AG20443 (cell line): ENCODE measurements around the gene MINK1.
"Not testable (repeated sequence)": the region's sequence is repeated elsewhere in the genome, so short reads cannot be mapped to it uniquely, and the experiment has no call there.

ENCODE experiments used
- DNase-seq: peaks from one replicate; pipeline ENCODE4 v3.0.0; 2012; ENCODE audit warnings: low spot score, mixed read lengths

The MINK1 gene

GRCh38 chr17:4811471-4811870 lies 21.7 kb upstream of the MINK1 start:
- DNase-seq: no peak

- DNase-seq: no peak
Measured at GRCh38 chr17:4812690-4813089, 20.4 kb upstream of the MINK1 start.

GRCh38 chr17:4815043-4815675 lies 18.0 kb upstream of the MINK1 start:
- DNase-seq: peak; percentile 30

GRCh38 chr17:4816826-4817225 lies 16.3 kb upstream of the MINK1 start:
- DNase-seq: no peak

- no peak for DNase-seq
Measured at GRCh38 chr17:4818276-4818675, 14.9 kb upstream of the MINK1 start.

GRCh38 chr17:4822835-4823234 lies 10.3 kb upstream of the MINK1 start:
- DNase-seq: no peak

- no peak for DNase-seq
Measured at GRCh38 chr17:4823373-4824089, 9.6 kb upstream of the MINK1 start.

- no peak for DNase-seq
Measured at GRCh38 chr17:4827399-4827798, 5.7 kb upstream of the MINK1 start.

- not testable (repeated sequence) for DNase-seq
Measured at GRCh38 chr17:4832829-4833177, 337 bp upstream of the MINK1 start.

GRCh38 chr17:4833941-4834680 lies 971 bp downstream of the MINK1 start:
- peak; percentile 35 for DNase-seq

GRCh38 chr17:4834681-4835020 lies 1.5 kb downstream of the MINK1 start:
- DNase-seq: no peak

- DNase-seq: no peak
Measured at GRCh38 chr17:4836221-4836620, 3.1 kb downstream of the MINK1 start.

- no peak for DNase-seq
Measured at GRCh38 chr17:4837471-4838308, 4.5 kb downstream of the MINK1 start.

GRCh38 chr17:4838309-4838785 lies 5.2 kb downstream of the MINK1 start:
- DNase-seq: no peak

GRCh38 chr17:4839221-4839620 lies 6.1 kb downstream of the MINK1 start:
- DNase-seq: no peak

- no peak for DNase-seq
Measured at GRCh38 chr17:4839965-4840892, 7.1 kb downstream of the MINK1 start.

- no peak for DNase-seq
Measured at GRCh38 chr17:4840893-4841242, 7.7 kb downstream of the MINK1 start.

- no peak for DNase-seq
Measured at GRCh38 chr17:4842376-4842775, 9.2 kb downstream of the MINK1 start.

GRCh38 chr17:4843321-4844000 lies 10.3 kb downstream of the MINK1 start:
- DNase-seq: no peak

GRCh38 chr17:4845118-4845517 lies 12.0 kb downstream of the MINK1 start:
- DNase-seq: no peak
